GM18520 (cell line): Measurements from ENCODE around the gene HOXC9.

ENCODE experiments used
- ATAC-seq: cut with Tn5 transposase; IDR thresholded peaks from one replicate; pipeline ENCODE4 v1.9.1; 2021; ENCODE audit not compliant: unreplicated experiment

HOXC9 gene

DNA sequence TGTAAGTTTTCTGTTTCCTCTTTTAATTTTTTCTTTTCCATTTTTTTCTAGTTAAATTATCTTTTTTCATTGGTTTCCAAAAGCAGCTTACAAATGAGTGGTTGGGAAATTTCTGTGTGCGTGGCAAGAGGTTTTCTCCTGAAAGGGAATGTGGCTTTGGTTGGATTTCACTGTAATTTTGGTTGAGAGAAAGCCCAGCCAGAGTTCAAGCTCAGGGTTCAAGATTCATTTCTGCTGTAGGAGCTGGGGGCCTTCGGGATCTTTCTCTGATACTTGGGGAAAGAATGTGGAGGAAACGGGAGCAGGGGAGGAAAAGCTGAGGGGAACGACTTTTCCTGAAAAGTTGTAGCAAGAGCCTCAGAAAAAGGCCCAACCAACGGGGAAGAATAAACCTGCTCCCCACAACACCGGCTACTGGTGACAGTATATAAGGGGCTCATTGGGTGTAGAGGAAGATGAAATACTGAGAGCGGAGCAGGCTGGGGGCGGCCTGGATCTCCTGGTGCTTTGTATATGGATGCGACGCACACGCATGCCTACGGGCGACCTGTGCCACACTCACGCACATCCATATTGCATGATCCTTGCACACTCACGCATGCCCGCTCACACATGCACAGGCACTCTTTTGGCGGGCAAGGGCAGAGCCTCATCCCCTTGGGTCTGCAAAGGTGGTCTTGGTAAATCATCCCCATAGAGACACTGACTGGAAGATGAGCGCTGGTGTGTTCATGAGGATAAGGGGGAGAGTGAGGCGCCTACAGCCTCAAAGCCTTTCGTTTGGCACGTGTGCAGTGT, 13.1 kb upstream of the HOXC9 start:
- no peak for ATAC-seq

DNA sequence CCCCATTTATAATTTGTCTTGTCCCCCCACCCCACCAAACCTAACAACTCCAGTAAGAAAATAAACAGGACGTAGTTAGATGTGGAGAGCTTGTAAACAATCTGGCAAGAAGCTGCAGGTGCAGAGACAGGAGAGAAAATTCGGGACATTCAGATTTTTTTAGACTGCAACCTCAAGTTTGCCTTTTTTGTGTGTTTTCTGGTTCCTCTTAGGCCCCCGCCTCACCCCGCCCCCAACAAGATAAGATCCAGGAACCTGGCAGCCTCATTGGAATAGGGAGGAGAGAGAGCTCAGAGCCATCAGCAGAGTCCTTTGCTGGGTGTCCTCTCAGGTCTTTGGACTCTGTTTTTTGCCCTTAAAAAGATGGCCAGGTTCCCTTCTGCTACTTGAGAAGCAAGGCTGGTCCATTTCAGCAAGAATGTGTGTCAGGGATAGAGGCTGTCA, 12.2 kb upstream of the HOXC9 start:
- ATAC-seq, result no peak

- no peak for ATAC-seq
These were observed 11.3 kb upstream of the HOXC9 start for GRCh38 chr12:53988541-53989226.

GRCh38 chr12:53989227-53990113, 10.5 kb upstream of the HOXC9 start:
- ATAC-seq, result peak; percentile 38

DNA sequence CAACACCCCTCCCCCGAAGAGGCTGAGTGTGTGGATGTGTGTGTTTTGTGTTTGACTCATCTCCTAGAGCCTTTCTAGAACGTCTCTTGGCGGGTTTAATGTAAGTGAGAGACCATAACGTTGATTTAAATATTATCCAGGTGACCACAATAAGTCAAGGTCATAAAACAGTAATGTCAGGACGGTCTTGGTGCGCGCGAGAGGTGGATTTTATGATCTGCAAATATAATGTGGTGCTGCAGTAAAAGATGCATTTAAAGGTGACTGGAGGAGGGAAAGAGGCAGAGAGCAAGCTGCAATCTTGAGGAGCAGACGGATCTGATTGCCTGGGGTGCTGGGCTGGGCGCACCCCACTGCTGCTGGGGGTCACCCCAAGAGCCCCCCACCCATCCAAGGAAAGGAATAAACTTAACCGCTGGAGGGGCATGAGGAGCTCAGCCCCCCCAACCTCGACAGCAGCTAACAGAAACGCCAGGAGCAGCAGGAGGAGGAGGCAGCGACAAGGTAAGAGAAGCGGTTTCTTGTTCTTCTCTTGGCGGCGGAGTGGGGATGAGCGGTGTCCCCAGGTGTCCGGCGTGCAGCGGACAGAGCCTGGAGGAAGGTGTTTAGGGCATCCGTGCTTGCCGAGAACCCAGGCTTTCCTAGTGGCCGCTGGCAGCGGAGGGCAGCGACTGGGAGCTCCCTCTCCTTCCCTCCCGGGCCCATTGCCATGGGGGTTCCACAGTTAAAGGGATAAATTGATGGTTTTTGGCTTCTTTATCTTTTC, 9.5 kb upstream of the HOXC9 start:
- no peak for ATAC-seq

DNA sequence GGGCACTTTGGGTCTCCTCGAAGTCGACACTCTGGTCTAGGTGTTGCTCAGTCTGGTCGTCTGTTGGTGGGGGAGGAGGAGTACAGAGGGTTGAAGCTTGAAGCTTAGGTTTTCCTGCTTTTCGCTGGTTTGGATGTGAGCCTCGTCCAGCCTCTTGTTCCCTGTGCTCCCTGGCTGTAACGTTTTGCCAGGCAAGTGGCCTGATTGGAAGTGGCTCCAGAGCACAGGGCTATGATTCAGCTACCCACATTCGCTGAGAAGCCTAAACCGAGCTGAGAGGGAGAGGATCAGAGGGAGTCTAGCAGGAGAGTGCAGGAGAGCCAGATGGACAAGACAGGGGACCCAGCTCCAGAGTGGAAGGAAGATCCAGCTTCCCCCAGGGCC, 8.9 kb upstream of the HOXC9 start:
- ATAC-seq, result no peak

DNA sequence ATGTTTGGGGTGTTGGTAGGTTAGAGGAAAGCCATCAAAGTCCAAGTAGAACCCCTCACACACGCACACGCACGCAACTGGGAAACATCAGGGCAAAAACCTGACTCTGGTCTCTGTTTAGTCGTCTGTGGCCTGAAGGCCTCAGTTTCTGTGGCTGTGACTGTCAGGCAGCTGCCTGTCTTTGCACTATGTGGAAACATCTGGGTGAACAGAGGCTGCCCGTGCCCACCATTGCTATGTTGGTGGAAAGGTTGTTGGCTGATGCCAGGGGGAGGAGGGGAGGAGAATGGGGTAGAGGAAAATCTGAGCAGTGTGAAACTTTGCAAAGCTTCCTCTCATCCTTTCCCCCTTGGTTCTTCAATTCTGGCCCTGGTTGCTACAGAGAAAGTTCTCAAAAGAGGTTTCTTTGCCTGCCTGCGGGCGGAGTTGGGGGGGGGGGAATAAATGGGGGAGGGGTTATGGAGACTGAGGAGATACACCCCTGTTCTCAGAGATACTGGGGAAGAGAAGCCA, 7.5 kb upstream of the HOXC9 start:
- no peak for ATAC-seq

GRCh38 chr12:53993162-53994008, 6.6 kb upstream of the HOXC9 start:
- ATAC-seq, result no peak

- no peak for ATAC-seq
These were observed 6.0 kb upstream of the HOXC9 start for GRCh38 chr12:53994009-53994263.

DNA sequence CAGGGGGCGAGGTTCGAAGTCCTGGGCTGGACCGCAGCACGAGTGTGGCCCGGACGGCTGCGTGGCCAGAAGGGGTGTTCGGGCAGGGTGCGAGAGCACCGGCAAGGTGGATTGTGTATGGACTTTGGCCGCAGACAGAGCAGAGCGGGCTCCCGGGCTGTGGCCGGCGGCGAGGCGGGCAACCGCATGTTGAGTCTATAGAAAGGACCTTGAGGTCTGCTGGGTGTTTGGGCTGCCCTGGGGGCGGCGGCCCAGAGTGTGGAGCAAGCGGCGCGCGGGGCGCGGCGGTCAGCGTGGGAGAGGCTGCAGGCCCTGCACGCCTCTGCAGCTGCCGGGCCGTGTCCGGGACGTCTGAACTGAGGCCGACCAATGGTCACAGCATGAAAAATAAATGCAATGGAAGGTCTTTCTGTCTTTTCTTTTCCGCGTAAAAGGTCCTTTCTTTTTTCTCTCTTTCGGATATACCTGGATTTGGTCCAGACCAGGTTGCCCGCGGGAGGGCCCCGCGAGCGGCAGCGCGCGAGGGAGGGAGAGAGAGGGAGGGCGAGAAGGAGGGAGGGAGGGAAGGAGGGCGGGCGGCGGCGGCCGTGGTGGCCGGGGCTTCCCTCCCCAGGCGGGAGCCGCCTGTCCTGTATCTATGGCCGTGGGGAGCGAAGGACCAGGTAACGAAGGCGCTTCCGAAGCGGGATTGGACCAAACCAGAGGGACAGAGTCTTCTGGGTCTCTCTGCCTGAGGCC, 5.5 kb upstream of the HOXC9 start:
- ATAC-seq, result no peak

- ATAC-seq, result no peak
These were observed 5.0 kb upstream of the HOXC9 start for GRCh38 chr12:53995002-53995377.

DNA sequence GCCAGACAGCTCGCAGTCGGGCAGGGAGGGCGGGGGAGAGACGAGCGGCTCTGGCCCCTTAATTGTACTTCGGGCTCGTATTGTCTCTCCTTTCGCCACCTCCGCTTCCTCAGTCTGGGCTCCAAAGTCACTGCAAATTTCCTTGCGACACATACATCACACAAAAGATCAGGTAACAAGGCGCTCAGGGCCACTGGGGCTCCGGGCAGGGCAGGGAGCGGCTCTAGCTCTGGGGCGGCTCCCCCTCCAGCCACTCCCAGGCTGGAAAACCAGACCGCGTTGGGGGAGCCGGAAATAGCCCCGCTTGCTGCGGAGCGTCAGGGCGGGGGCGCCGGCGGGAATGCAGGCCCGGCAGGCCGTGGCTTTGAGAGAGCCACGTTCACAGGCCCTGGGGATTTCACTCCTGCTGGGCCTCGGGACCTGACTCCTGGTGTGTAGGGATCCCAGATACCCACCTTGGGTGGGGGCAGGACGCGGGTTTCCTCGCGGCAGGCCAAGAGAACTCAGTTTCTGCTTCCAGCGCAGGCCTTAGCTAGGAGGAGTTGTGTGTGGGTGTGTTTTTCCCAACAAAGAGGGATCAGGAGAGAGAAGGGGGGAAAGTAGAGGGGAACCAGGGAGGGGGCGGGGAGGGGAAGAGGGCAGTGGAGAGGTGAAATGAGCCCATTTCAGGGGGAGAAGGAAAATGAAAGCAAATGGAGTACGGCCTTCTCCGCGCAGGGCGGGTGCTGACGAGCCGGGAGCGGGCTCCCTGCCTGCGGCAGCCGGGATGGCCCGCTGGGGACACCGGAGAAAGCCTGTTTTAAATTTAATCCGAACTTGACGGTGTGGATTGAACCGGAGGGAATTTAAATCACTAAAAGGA, 4.4 kb upstream of the HOXC9 start:
- ATAC-seq, result no peak

DNA sequence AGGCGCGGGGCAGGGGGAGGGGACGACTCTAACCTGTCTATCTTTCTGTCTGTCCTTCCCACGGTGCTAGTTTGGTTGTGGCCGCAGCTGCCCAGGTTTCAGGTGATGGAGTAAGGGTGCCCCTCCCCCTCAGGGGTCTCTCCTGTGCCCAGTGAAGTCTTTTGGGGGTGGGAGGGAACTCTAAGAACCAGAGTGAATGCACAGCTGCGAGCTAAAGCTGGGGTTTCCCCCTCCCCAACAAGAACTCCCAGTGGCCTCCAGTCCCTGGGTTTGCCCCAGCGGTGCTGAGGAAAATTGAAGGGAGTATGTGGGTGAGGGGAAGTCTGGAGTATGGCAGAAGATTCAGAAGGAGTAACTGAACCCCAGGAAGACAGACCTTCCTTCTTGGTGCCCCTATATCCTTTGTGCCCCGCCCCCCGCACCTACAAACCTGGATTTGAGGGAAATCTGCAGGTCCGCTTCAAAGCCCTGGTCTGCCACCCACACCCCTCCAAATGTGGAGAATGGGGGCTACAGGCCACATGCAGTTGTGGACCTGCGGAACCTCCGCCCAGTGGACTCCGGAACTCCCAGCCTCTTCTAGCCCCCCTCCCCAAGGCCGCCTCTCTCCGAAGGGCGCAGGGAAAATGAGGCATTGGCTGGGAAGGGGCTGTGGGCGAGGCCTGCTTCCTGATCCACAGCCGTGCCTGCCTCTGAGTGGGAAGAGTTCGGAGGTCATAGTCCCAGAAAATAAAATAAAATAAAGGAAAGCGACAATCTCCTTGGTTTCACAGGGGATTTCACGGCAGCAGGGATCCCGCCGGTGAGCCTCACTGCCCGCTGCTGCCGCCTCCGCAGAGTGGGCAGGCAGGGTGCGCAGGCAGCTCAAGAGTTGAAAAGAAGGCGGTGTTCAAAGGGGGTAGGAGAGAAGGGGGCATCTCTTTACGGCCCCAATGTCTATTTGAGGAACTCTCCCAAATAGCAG, 3.4 kb upstream of the HOXC9 start:
- ATAC-seq, result no peak

GRCh38 chr12:53997204-53998109, 2.5 kb upstream of the HOXC9 start:
- ATAC-seq, result no peak

DNA sequence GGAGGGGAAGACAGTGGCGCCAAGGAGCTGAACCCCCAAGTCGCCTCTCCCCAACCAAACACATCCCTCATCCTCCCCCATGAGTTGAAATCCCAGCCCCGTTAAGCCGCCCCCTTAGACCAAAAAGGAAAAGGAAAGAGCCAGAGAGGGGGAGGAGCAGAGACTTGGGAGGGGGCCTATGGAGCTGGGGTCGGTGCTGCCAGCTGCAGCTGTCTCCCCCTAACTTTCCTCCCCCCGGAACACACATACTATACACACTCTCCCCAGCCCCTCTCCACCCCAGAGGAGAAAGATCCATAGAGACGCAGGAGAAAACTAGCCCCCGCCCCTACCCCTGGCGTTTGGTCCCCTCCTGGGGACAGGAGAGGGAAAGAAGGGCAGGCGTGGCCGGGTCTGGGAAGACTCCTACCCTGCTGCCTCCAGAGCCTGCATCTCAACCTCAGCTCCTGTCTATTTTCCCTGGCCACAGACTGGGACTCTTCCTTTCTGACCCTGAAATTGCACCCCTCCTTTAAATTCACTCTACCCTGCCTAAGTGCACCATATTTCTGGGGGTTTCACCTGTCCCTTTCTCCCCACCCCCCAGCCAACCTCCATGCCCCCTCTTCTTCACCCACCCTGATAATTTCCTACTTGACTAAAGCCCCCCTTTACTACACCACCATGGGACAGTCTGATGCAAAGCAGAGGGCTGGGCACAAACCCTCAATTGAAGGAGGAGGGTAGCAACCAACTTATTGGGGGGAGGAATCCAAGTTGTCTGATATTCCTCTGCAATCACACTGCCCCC, 1.7 kb upstream of the HOXC9 start:
- no peak for ATAC-seq

DNA sequence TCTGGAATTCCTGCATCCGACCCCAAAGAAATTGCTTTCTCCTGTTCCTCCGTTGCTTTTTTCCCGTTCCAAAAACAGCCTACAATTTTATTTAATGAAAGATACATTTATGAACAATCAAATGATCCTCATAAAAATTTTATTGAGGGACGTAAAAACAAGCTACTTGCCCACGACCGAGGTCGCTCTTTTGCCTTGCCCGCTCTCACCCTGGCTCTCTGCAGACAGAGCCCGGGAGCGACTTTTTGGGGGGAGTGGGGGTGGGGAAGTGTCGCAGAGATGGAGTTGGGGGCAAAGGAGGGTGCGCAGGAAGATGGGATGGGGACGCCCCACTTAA, 1.1 kb upstream of the HOXC9 start:
- no peak for ATAC-seq
